SW 1271 (cell line): ENCODE results near the gene BAZ1B.
"Not testable (repeated sequence)": the region's sequence is repeated elsewhere in the genome, so short reads cannot be mapped to it uniquely, and the experiment has no call there.

Experiments
- DNase-seq, 2 experiments: peaks; one replicate each; lab custom pipeline; 2025; lab: John Stamatoyannopoulos, UW

The BAZ1B gene

DNA sequence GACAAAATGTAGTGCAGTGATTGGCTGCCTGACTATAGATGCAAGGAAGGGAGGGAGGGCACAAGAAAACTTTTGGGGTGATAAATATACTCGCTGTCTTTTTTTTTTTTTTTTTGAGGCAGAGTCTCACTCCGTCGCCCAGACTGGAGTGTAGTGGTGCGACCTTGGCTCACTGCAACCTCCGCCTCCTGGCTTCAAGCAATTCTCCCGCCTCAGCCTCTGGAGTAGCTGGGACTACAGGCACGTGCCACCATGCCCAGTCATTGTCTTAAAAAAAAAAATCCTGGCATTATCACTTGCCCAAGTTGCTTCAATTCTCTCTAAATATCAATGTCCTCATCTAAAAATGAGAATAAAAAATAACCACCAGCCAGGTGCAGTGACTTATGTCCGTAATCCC, 96.1 kb downstream of the BAZ1B start:
- DNase-seq = no peak

DNA sequence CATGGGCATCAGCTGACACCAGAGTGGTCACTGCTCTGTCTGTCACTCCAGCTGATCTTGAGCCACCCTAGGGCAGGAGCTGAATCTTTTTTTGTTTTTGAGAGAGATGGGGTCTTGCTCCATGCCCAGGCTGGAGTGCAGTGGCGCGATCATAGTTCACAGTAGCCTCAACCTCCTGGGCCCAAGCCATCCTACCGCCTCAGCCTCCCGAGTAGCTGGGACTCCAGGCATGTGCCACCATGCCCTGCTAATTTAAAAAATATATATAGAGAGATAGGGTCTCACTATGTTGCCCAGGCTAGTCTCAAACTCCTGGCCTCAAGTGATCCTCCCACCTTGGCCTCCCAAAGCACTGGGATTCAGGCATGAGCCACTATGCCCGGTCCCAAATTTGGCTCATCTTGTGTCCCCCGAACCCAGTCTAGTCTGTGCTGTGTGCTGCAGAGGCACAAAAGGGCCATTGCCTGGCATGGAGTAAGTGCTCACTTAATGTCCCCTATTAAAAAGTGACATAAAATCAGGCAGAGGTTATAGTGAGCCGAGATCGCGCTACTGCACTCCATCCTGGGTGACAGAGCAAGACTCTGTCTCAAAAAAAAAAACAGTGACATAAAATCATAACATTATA, 96.6 kb downstream of the BAZ1B start:
- DNase-seq = no peak

DNA sequence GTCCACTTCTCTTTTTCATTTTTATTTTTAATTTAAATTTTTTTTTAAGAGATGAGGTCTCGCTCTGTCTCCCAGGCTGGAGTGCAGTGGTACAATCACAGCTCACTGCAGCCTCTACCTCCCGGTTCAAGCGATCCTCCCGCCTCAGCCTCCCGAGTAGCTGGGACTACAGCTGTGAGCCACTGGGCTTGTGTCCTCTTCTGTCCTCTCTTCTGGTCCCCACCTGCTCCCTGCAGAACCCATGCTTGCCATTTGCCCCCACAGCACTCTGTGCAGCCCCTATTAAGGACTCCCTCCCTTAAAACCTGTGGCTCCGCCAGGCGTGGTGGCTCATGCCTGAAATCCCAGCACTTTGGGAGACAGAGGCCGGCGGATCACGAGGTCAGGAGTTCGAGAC, 97.6 kb downstream of the BAZ1B start:
- no peak for DNase-seq

DNA sequence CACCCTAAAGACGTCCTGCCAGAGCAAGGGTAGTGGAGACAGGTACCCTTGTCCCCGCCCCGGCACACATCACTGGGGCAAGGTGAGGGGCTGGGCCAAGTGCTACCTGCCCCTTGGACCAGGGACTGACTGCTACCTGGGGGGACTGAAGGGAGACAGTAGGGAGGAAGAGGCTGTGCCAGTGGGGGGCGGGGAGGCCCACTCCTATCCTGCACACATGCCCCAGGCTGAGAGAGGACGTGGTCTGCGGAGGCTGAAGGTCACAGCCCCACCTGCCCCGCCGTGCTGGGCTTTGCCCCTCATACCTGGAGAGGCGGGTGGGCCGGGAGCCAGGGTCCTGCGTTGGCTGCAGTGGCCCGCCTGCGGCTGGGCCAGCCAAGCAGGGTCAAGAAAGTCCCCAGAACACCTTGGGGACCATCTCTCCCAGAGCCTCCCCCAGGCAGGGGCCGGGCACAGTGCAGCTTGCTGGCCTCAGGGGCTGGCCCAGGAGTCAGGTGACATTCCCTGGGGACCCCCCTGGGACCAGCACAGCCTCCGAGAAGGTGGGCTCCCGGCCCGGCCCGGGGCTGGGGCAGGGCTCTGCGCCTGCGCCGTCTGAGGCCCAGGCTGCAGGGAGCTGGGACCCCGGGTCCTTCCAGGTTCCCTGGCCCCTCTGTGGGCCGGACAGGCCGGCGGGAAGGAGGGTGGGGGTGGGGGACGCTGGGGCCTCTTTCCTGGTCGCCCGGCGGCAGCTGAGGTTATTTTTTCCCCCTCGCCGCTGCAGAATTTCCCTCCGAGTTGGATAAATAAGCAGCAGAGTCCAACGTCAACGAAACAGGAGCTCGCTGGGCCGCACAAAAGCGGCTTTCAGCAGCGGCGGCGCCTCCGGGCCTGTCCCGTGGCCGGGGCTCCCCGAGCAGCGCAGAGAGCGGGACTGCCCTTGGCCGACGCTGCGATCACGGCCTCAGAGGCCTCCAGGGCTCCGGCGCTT, 98.3 kb downstream of the BAZ1B start:
- DNase-seq = no peak

DNA sequence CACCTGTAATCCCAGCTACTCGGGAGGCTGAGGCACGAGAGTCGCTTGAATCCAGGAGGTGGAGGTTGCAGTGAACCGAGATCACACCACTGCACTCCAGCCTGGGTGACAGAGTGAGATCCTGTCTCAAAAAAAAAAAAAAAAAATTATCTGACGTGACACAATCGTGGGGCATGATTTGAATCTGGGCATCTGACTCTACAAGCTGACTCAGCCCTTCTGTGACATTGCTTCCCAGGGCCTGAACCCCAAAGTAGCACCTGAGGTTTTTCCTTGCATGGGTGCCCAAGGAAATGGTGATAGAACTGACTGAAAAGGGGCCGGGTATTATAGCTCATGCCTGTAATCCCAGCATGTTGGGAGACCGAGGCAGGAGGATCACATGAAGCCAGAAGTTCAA, 101.5 kb downstream of the BAZ1B start:
- not testable (repeated sequence) for DNase-seq

DNA sequence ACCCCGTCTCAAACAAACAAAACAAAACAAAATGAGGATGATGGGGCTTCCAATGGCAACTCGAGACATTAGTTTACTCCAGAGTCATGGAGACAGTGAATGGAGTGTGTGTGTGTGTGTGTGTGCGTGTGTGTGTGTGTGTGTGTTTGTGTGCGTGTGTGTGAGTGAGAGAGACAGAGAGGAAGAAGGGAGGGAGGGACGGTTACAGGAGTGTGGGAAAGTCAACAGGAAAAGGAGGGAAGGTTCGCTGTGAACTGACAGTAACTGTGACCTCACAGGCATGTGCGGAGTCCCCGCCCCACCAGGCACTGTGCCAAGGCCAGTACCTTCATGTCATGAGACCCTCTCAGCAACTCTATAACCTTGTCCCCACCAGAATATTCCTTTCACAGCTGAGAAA, 102.1 kb downstream of the BAZ1B start:
- not testable (repeated sequence) for DNase-seq

DNA sequence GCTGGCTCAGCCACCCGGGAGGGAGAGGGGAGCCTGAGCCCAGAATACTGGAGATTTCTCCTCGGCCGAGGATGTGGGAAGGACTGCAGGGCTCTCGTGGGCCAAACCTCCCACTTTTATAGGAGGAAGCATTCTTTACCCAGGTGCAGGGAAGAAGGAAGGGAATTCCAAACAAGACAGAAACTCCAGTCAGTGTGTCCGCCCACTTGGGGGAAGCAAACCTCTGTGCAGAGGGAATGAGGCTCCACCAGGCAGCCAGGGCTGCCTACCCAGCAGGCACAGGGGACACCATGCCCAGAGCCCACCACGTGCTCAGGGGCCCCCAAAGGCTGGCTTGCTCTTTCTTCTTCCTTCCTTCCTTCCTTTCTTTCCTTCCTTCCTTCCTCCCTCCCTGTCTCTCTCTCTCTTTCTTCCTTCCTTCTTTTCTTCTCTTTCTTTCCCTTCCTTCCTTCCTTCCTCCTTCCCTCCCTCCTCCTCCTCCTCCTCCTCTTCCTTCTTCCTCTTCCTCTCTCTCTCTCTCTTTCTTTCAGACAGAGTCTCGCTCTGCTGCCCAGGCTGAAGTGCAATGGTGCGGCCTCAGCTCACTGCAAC, 103.9 kb downstream of the BAZ1B start:
- no peak for DNase-seq

DNA sequence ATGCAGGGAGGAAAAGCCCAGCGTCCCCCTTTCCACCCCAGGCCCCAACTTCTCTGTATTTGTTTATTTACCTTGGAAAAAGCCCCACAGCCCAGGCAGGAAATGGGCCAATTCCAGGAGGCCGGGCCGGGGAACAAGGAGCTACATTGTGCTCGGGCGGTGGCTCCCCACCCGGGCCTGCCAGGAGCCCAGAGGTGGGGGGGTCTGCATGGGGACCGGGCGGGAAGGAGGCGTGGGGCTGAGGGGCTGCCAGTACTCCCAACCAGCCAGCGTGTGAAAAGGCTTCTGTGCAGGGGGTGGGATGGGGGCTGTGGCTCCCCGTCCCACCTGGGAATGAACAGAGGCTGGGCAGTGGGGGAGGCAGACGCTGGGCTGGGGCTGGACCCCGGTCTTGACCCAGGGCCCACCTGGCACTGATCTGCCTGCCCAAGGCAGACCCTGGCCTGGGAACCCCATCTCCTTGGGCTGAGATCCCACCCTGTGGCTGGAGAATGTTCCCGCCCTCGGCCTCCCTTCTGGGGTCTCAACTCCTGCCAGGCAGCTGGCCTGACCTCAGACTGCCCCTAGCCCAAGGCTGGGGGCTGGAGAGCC, 111.5 kb downstream of the BAZ1B start:
- DNase-seq = not testable (repeated sequence)

DNA sequence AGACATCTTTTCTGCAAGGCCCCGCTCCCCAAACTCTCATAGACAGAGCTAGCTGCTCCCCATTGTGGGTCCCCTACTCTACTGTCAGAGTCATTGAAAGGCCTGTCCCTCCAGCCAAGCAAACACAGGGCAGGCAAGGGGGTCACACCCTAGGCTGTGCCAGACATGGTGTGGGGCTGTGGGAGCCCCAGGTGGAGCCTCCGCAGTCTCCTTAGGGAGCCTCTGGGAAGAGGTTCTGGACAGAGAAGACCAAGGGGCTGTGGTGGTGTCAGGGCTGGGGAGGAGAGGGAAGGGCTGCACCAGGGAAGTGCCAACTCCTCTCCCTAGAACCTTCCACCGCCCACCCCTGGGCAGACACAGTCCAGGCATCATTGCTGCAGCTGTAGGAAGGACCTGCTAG, 117.2 kb downstream of the BAZ1B start:
- not testable (repeated sequence) for DNase-seq

DNA sequence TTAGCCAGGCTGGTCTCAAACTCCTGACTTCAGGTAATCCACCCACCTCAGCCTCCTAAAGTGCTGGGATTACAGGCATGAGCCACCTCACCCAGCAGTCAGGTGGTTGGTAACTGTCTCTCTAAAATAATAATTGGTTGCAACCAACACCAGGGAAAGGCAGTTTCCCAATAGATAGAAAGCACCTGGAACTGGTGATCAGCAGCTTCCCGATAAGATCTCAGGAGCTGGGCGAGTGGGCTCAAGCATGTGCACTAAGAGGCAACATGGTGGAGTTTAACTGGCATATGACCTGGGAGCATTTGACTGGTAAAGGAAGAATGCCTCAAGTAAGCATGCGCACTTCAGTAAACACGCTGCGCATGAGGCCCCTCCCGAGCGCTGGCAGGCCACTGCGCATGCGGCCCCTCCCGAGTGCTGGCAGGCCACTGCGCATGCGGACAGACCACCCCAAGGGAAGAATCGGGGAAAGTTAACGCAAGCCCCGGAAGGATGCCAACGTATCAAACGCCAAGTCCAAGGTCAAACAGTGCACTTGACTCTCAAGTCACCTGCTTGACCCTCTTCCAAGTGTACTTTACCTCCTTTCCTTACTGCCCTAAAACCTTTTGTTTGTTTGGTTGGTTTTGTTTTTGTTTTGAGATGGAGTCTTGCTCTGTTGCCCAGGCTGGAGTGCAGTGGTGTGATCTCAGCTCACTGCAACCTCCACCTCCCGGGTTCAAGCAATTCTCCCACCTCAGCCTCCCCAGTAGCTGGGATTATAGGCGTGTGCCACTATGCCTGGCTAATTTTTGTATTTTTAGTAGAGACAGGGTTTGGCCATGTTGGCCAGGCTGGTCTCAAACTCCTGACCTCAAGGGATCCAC, 122.7 kb downstream of the BAZ1B start:
- not testable (repeated sequence) for DNase-seq

DNA sequence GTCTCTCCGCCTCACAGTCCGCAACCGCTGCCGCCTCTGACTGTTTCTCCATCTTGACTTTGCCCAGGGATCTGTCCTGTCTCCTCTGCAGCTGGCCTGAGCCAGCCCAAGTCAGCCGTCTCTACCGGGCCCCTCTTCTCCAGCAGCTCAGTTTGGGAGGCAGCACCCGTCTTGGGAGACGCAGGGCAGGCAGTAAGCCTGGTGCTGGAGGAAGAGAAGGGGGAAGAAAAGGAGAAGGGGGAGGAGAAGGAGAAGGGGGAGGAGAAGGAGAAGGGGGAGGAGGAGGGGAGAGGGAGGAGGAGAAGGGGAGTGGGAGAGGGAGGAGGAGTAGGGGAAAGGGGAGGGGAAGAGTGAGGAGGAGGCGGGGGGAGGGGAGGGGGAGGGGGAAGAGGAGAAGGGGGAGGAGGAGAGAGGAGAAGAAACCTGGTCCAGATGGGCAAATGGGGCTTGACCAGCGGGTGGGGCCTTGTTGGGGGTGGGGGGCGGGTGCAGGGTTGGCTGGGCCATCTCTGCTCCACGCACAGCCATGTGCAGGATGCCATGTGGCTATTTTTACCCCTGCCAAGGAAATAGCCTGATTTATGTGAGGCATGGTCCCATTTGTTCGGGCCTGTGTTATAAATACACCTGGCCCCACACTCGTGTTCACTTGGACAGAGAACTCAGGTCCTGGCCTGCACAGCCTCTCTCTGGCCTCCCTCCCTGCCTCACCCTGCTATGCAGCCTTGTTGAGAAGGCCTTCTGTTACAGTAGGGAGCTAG, 124.4 kb downstream of the BAZ1B start:
- DNase-seq = no peak

DNA sequence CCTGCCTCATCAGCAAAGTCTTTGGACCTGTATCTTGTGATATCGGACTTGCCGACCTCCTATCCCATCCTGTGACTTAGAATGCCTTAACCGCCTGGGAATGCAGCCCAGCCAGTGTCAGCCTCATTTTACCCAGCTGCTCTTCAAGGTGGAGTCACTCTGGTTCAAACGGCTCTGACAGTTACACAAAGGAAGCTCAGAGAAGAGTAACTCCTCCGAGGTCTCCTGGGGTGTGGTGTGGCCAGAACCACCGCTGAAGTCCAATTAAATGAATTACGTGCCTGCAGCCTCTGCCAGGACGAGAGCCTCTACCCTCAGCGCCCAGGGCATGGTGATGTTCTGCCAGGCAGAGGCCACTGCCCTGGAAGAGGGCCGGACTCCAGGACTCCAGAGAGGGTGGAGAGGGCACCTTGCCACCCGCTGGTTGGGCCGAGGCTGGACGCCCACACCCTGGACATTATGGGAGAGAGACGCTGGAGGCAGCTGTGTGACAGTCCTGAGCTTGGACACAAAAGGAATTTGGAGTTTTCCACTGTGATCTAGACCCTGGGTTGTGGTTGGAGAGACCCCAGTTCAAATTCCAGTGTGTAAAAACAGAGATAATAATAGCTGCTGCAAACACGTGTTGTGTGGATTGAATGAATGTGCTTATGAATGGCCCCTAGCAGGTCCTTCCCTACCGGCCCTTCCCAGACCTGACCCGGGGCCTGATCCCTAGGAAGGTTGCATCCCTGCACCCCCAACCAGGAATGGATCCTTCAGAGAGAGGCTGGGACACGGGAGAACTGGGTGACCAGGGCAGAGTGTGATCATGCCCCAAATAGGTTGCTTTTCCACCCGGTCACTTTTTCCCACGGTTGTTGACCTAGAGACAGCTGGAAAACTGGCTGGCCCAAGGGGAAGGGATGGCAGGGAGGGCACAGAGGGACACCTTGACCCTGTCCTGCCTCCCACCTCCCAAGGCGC, 126.3 kb downstream of the BAZ1B start:
- no peak for DNase-seq

DNA sequence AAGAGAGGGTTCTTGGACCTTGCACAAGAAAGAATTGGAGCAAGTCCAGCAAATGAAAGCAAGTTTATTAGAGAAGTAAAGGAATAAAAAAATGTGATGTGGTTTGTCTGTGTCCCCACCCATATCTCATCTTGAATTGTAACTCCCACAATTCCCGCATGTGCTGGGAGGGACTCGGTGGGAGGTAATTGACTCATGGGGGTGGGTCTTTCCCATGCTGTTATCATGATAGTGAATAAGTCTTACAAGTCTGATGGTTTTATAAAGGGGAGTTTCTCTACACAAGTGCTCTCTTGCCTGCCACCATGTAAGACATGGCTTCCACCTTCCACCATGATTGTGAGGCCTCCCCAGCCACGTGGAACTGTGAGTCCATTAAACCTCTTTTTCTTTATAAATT, 127.7 kb downstream of the BAZ1B start:
- DNase-seq = no peak

DNA sequence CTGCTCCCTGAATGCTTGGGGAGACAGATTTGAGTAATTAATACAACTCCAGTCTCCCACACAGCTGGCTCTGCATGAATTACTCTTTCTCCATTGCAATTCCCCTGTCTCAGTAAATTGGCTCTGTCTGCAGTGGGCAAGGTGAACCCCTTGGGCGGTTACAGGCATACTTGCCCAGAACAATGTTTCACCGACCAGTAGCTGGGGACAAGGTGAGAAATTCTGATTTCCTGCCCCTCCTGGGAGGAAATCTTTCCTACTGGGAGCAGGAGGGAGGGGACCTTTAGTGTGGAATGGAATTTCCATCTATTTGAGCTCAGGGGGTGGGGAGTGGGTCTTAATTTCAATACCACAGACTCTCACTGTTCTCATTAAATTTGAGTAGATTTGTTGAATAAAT, 130.7 kb downstream of the BAZ1B start:
- no peak for DNase-seq
